IPS-18c (cell line): Measurements from ENCODE around the gene GH1.
"Not testable (repeated sequence)": the region's sequence is repeated elsewhere in the genome, so short reads cannot be mapped to it uniquely, and the experiment has no call there.

ENCODE experiments used
- H3K4me3 ChIP-seq: 2 replicates; pipeline ENCODE4 v1.7.0; 2013; ENCODE audit warnings: low read depth, mild to moderate bottlenecking, low read length, moderate library complexity; ENCODE audit not compliant: insufficient read depth
- H3K9me3 ChIP-seq: one replicate; pipeline ENCODE4 v1.6.1; 2013; ENCODE audit warnings: mild to moderate bottlenecking, low read length, moderate library complexity; ENCODE audit not compliant: control insufficient read depth, insufficient read depth

GH1 gene

DNA sequence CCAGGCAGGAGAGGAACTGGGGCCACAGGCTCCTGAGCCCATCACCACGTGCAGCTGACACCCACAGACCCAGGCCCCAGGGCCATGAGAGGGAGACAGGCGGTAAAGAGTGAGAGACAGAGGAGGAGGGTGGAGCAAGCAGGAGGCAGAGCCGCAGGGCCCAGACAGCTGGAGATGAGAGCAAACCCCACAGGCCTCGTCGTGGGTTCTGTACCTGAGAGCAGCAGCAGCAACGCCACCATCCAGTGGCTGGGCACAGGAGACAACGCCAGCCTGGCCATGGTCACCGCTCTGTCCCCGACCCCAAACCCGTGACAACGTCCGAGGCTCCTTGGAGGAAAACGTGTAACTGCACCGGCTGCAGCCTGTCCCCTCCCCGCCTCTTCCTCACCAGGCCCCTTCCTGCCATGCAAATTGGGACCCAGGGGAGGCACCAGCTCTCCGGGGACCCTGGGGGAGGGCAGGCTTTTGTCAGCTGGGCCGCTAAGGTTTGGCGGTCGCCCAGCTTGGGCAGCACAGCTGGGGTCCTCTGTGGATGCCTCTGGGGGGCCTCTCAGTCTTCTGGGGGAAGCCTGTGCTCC lies 13.4 kb upstream of the GH1 start, which contains the start of gene CD79B:
CD79B (minus strand) TSS at position 351 of the 581 bp plus-strand sequence; CDS start at position 281, 70 bp downstream.
- no peaks in the 10 kb centered on the region for H3K9me3 ChIP-seq
- no peak within 1 kb of the TSS for H3K4me3 ChIP-seq

DNA sequence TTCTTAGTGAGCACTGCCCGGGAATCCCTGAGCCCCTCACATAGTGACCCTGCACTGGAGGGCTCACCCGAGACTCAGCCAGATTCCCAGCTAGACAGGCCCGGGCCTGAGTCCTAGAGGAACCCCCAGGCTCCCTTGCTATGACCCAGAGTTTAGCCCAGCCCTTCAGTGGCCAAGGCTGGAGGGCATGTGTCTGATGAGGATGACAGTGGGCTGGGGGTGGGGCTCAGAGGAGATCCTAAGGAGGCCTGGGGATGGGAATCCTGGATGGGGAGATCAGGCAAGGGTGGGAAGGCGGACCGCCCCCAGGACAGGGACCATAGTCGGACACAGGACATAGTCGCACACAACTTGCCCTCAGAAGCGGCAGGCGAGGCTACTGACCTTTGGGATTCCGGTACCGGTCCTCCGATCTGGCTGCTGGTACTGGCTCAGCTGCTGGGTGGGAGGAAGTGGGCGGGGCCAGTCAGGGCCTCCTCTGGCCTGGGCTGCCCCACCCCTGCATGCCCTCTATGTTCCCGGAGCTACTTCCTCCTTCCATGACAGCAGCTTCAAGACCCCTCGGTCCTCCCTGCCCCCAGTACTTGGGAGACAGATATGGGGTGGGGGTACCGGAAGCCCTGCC lies 12.4 kb upstream of the GH1 start:
- H3K4me3 ChIP-seq, result no peak overlapping the region
- peaks cover 2% of the 10 kb centered on the region for H3K9me3 ChIP-seq

DNA sequence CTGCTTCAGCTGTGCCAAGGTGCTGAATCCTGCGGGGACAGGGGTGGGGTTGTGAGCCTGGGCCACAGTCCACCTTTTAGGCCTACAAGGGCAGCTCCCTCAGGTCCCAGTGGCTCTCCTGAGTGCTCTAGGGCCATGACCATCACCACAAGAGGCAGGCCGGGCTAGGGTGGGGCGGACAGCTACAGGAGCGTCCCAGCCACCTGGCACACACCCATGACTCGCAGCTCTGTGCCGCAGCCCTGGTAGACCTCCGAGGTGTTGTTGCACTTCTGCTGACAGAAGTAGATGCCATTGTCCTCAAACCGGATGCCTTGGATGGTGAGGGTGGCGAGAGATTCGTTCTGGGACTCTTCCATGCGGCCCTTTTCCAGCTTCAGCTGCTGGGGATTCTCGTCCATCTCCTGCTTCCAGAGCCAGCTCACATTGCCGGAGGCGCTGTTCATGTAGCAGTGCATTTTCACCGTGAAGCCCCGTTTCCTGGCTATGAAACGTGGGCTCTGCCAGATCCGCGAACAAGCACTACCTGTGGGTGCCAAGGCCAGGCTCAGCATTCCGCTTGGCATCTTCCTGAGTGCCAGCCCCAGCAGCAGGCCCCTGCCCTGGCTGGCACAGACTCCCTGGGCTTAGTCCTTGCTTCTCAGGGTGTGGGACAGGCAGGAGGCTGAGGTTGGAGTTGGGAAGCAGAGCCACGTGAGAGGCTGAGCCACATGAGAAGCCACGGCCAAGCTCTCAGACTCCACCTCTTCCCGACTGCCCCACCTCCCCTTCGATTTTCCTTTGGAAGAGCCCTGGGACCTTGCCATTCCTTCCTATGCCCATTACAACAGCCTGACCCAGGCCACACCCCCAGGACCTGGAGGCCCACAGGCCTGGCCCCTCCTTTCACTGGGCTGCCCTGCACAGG lies 11.5 kb upstream of the GH1 start:
- Histone ChIP-seq H3K9me3 (peaks cover 2% of the 10 kb centered on the region), H3K4me3 (no peak overlapping the region)

DNA sequence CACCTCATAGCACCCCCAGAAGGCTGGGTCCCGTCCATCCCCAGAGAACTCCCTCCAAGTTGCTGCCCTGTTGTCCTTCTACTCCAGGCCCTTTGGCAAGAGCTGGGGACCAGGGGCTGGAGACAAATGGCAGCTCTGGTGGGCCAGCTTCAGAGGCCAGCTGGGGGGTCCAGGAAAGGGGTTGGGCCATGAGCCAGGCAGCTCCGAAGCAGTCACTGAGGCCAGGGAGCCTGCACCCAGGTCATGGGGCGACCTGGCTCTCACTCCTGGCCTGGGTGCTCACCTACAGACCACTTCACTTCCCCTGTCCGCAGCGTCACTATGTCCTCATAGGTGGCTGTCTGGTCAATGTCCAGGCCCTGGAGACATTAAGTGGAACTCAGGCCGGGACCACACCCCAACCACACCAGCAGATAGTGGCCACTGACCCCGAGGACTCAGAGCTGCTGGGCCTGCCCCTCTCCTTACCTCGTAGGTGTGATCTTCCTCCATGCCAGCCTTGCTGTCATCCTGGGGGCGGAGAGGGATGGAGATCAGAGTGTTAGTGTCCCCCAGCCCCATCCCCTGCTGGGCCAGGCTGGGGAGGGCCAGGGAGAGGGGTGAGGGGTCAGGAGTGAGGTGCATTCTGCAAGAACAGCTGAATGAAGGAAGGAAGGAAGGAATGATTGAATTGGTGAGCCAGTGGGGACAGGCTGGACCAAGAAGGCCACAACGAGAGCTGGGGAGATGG lies 10.5 kb upstream of the GH1 start:
- no peak overlapping the region for H3K4me3 ChIP-seq
- H3K9me3 ChIP-seq, result peaks cover 2% of the 10 kb centered on the region

DNA sequence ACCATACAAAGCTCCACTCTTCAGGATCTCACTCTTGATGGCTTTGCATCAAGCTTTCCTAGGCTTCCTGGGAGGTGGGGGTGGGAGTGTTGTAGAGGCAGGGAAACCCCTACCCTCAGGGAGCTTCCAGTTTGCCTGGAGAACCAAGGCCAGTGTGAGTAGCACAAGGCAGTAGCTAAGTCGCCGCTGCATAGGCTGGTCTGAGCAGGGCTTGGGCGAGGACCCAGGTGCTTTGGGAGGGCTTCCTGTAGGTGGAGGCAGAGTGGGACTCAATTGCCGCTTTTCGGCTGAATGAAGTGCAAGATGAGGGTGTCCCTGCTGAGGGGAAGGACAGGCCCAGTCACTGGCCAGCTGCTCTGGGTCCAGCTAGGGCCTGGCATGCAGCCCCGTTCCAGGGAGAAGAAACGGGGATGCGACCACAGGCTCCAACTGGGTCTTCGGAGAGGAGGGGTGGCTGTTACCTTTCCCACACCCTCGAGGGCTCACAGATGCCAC lies 9.6 kb upstream of the GH1 start:
- no peak overlapping the region for H3K4me3 ChIP-seq
- peaks cover 2% of the 10 kb centered on the region for H3K9me3 ChIP-seq

DNA sequence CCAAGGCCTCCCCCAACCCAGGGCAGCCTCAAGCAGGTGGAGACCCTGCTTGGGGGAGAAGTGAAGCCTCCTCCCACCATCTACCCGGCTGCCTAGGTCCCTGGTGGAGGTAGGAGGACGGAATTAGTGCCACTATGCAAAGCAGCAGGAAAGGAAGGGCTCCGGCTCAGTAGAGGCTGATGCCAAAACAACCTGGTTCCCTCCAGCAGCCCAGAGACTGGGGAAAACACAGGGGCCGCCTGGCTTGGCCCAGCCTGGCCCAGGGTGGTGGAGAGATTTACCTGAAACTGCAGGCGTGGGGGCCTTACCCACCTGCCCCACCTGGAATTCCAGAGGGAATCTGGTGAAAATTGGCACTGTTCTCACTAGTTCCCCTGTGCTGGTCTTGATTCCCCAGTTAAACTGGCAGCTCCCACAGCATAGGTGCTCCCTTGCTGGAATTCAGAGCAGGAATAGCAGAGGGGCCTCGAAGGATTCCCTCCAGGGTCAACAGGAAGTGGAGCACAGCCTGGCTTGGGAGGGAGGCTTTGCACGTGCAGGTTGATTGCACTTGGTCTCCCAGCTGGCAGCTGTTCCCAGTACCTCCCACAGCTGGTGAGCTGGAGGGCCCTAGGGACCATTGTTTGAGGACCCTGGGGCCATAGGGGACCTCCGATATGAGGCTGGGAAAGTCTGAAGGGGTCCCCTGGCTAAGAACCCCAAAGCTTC lies 9.0 kb upstream of the GH1 start:
- Histone ChIP-seq H3K4me3 (no peak overlapping the region), H3K9me3 (peaks cover 2% of the 10 kb centered on the region)

DNA sequence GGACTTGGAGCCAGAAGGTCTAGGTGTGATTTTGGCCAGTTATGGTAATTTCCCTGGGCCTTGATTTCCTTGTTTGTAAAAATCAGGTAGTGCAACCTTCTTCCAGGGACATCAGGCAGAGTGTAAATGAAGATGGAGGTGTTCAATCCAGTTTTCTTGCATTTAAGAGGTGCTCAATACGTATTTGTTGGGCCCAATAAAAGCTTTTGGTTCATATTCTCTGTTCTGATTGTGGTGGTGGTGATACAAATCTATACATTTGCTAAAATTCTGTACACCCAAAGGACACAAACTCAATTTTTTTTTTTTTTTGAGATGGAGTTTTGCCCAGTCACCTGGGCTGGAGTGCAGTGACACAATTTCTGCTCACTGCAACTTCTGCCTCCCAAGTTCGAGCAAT lies 7.5 kb upstream of the GH1 start:
- Histone ChIP-seq H3K9me3 (peaks cover 2% of the 10 kb centered on the region), H3K4me3 (no peak overlapping the region)

DNA sequence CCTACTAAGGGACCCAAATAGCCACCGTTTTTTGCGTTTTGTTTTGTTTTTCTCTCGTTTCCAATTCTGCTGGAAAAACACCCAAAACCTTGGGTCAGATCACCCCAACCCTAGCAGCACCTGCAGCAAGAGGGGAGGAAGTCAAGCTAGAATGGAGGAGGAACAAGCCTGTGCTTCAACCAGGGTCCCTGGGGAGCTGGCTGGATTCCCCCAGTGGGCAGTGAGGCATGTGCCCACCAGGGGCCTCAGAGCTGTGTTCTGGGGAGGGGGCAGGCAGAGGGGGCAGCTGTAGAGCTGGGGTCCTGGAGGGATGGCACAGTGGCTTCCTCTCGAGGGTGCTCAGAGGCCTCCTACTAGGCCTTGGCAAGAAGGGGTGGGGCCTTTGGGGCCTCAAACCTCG lies 7.0 kb upstream of the GH1 start:
- H3K9me3 ChIP-seq, result peaks cover 2% of the 10 kb centered on the region
- no peak overlapping the region for H3K4me3 ChIP-seq

DNA sequence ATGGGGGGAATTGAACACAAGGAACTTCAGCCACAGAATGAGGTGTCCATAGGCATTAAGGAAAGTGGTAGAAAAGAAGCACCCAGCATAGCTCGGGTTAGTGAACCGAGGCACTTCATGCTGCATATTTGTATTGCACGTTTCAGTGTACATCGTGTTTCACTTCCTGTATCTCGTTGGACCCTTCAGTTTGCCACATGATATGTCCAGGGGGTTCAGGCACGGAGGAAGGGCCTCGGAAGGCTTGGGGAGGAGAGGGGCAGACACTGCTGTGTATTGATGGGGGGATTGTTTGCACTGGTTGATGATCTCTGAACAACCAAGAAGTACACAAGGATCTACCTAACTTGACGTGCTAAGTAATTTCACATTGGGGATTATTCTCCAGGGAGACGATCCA lies 3.8 kb upstream of the GH1 start:
- H3K9me3 ChIP-seq, H3K4me3 ChIP-seq: not testable (repeated sequence)

DNA sequence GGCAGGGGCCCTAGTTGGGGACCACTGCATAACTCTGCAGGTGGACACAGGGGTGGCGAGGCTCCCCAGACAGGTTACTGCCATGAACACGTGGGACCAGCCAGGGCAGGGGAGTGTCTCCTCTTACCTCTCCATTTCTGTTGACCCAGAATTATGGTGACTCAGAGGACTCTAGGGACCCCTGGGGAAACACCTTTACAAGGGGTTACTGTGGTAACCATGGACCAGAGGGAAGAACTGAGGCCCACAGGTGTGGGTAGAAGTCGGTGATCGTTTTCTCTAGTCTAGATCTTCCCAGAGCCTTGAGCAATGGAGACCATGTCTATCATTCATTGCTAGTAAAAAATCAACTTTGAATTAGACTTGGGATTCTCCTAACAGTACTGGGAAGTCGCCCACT lies 2.1 kb upstream of the GH1 start:
- H3K9me3 ChIP-seq, result not testable (repeated sequence)

DNA sequence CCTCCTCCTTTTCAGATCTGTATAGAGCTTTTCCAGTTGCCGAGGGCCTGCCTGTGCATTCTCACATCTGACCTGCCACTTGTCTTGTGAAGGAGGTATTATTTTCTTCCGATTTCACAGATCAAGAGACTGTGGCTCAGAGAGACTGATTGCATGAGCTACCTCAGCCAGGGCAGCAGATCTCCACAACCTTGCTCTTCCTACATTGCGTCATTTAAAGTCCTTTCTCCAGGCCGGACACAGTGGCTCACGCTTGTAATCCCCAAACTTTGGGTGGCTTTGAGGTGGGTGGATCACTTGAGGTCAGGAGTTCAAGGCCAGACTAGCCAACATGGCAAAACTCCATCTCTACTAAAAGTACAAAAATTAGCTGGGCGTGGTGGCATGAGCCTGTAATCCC lies 1.4 kb upstream of the GH1 start:
- H3K9me3 ChIP-seq, result not testable (repeated sequence)

More for the DNA sequence above, 2.1 kb upstream of the GH1 start:
- H3K4me3 ChIP-seq, result not testable (repeated sequence)

DNA sequence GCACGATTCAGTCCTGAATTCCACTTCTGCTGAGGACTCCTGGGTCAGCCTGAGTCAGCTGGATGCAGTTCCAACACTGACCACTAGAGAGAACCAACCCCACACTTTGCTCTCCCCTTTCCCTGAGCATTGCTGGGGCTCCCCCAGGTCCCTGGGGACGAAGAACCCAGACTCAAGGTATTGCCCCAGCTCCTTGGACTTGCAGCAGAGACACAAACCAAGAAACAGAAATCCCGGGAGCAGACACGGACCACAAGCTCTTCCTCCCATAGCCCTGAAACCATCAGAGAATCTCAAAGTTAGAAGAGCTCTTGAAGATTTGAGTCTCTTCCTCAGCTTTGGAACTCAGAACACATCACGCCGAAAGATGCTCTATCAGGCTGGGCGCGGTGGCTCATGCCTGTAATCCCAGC lies 678 bp upstream of the GH1 start:
- Histone ChIP-seq H3K4me3 (no peak overlapping the region), H3K9me3 (peaks cover 4% of the 10 kb centered on the region)

More for the DNA sequence above, 1.4 kb upstream of the GH1 start:
- not testable (repeated sequence) for H3K4me3 ChIP-seq

DNA sequence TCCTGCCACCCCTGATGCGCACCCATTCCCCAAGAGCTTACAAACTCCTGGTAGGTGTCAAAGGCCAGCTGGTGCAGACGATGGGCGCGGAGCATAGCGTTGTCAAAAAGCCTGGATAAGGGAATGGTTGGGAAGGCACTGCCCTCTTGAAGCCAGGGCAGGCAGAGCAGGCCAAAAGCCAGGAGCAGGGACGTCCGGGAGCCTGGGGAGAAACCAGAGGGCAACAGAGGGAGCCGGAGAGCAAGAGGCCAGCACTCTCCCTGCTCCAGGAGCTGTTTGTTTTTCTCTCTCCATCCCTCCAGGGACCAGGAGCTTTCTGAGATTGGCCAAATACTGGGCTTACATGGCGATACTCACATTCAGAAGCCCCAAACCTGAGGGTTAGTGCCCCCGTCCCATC lies 334 bp downstream of the GH1 start:
- Histone ChIP-seq H3K9me3 (peaks cover 4% of the 10 kb centered on the region), H3K4me3 (peak overlapping the region; percentile 20; the same call in 1 of the 2 replicates)

DNA sequence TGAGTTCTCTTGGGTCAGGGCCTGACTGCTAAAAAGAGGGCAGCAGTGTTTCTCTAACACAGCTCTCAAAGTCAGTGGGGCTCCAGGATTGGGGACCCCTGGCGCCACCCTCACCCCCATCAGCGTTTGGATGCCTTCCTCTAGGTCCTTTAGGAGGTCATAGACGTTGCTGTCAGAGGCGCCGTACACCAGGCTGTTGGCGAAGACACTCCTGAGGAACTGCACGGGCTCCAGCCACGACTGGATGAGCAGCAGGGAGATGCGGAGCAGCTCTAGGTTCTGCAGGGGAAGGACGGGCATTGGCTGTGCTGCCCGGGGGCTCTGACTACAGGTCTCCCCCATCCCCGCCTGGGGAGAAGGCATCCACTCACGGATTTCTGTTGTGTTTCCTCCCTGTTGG lies 993 bp downstream of the GH1 start:
- H3K9me3 ChIP-seq, result peaks cover 4% of the 10 kb centered on the region
- no peak overlapping the region for H3K4me3 ChIP-seq

DNA sequence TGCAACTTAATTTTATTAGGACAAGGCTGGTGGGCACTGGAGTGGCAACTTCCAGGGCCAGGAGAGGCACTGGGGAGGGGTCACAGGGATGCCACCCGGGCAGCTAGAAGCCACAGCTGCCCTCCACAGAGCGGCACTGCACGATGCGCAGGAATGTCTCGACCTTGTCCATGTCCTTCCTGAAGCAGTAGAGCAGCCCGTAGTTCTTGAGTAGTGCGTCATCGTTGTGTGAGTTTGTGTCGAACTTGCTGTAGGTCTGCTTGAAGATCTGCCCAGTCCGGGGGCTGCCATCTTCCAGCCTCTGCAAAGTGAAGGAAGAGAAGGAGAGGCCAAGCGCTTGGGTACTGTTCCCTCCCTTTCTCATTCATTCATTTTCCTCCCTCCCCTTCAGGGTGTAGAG lies 1.4 kb downstream of the GH1 start:
- not testable (repeated sequence) for H3K9me3 ChIP-seq, H3K4me3 ChIP-seq

DNA sequence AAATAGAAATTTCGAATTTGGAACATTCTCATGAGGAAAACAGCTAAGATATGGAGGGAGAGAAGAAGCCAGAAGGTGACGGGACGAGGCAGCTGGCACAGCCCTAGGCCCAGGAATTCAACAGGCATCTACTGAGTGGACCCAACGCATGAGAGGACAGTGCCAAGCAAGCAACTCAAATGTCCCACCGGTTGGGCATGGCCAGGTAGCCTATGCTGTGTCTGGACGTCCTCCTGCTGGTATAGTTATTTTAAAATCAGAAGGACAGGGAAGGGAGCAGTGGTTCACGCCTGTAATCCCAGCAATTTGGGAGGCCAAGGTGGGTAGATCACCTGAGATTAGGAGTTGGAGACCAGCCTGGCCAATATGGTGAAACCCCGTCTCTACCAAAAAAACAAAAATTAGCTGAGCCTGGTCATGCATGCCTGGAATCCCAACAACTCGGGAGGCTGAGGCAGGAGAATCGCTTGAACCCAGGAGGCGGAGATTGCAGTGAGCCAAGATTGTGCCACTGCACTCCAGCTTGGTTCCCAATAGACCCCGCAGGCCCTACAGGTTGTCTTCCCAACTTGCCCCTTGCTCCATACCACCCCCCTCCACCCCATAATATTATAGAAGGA lies 2.0 kb downstream of the GH1 start:
- Histone ChIP-seq H3K4me3 (no peak overlapping the region), H3K9me3 (peaks cover 4% of the 10 kb centered on the region)
